Neural cell (in vitro differentiated cells): ENCODE measurements around the gene ARHGAP5. TPM values are rescaled to one million over a fixed set of nuclear protein-coding genes. Genes with fewer than 3 reads are reported as not detected.

Experiments
- H2AFZ ChIP-seq: fragments of 200-600, 300-800 bp; sonication (generic), shearing (Covaris generic); 2 replicates; pipeline ENCODE4 v1.6.0; 2014; ENCODE audit warnings: low read depth, mild to moderate bottlenecking, antibody characterized with exemption, low read length, moderate library complexity
- H3F3A ChIP-seq: fragments of 200-600 bp; shearing (Covaris generic); 2 replicates; pipeline ENCODE4 v1.6.1; 2016; ENCODE audit warnings: mild to moderate bottlenecking, moderate library complexity, mixed read lengths, antibody characterized with exemption, low read length; ENCODE audit not compliant: insufficient read depth, poor library complexity, severe bottlenecking
- H3K27ac ChIP-seq: fragments of 200-600, 300-800 bp; sonication (generic), shearing (Covaris generic); 2 replicates; pipeline ENCODE4 v1.5.1; 2014; ENCODE audit warnings: mild to moderate bottlenecking, low read length, moderate library complexity
- H3K27me3 ChIP-seq: fragments of 300-800, 200-600 bp; sonication (generic), shearing (Covaris generic); 2 replicates; pipeline ENCODE4 v1.6.0; 2014; ENCODE audit warnings: mild to moderate bottlenecking, low read depth, low read length, moderate library complexity; ENCODE audit not compliant: insufficient read depth
- H3K36me3 ChIP-seq: fragments of 300-800, 200-600 bp; sonication (generic), shearing (Covaris generic); 2 replicates; pipeline ENCODE4 v1.5.1; 2014; ENCODE audit warnings: mild to moderate bottlenecking, antibody characterized with exemption, low read length, moderate library complexity; ENCODE audit not compliant: insufficient read depth
- H3K4me2 ChIP-seq: fragments of 300-800, 200-600 bp; sonication (generic), shearing (Covaris generic); 2 replicates; pipeline ENCODE4 v1.6.0; 2014; ENCODE audit warnings: mild to moderate bottlenecking, low read length
- H3K4me3 ChIP-seq: fragments of 300-800, 200-600 bp; sonication (generic), shearing (Covaris generic); 2 replicates; pipeline ENCODE4 v1.5.1; 2014; ENCODE audit warnings: mild to moderate bottlenecking, low read length, moderate library complexity
- H3K79me2 ChIP-seq: fragments of 200-600 bp; shearing (Covaris generic); replicated peaks from 2 replicates; pipeline ENCODE4 v1.6.0; 2014; ENCODE audit warnings: mild to moderate bottlenecking, low read length, moderate library complexity; ENCODE audit not compliant: insufficient read depth
- H3K9ac ChIP-seq: fragments of 300-800, 200-600 bp; sonication (generic), shearing (Covaris generic); 2 replicates; pipeline ENCODE4 v1.6.1; 2016; ENCODE audit warnings: mild to moderate bottlenecking, low read length, mixed read lengths
- H3K9me2 ChIP-seq: fragments of 200-600 bp; shearing (Covaris generic); 2 replicates; pipeline ENCODE4 v1.6.1; 2016; ENCODE audit warnings: mild to moderate bottlenecking, low read length, mixed read lengths; ENCODE audit not compliant: insufficient read depth
- H3K9me3 ChIP-seq: fragments of 200-600, 300-800 bp; sonication (generic), shearing (Covaris generic); 2 replicates; pipeline ENCODE4 v1.6.1; 2016; ENCODE audit warnings: mild to moderate bottlenecking, mixed run types, low read length, moderate library complexity, mixed read lengths
- H4K20me1 ChIP-seq: fragments of 200-600 bp; shearing (Covaris generic); 2 replicates; pipeline ENCODE4 v1.6.1; 2016; ENCODE audit warnings: mild to moderate bottlenecking, mixed run types; ENCODE audit not compliant: insufficient read depth
- EP300 ChIP-seq: fragments of 450-650 bp; conservative IDR thresholded peaks from 2 replicates; pipeline ENCODE4 v1.6.1; 2014; ENCODE audit warnings: antibody characterized with exemption, mild to moderate bottlenecking, moderate library complexity; ENCODE audit not compliant: poor library complexity, severe bottlenecking
- EZH2 ChIP-seq: fragments of 200-600, 300-800 bp; shearing (Covaris generic), sonication (generic); IDR thresholded peaks from 2 replicates; pipeline ENCODE4 v1.6.1; 2014; ENCODE audit warnings: antibody characterized with exemption, low read length, borderline replicate concordance, mild to moderate bottlenecking; ENCODE audit not compliant: insufficient read depth, poor library complexity, severe bottlenecking
- MXI1 ChIP-seq: fragments of 450-650 bp; conservative IDR thresholded peaks from 2 replicates; pipeline ENCODE4 v1.6.1; 2014; ENCODE audit warnings: antibody characterized with exemption, mild to moderate bottlenecking; ENCODE audit not compliant: poor library complexity, severe bottlenecking
- POLR2AphosphoS5 ChIP-seq: IDR thresholded peaks from 2 replicates; pipeline ENCODE4 v1.6.1; 2012
- RAD21 ChIP-seq: fragments of 450-650 bp; conservative IDR thresholded peaks from 2 replicates; pipeline ENCODE4 v1.6.1; 2014; ENCODE audit warnings: antibody characterized with exemption, mild to moderate bottlenecking, moderate library complexity
- SMC3 ChIP-seq: fragments of 450-650 bp; conservative IDR thresholded peaks from 2 replicates; pipeline ENCODE4 v1.6.1; 2014; ENCODE audit warnings: antibody characterized with exemption, mild to moderate bottlenecking, moderate library complexity; ENCODE audit not compliant: poor library complexity
- TAF1 ChIP-seq: IDR thresholded peaks from 2 replicates; pipeline ENCODE4 v1.6.1; 2012; ENCODE audit warnings: low read depth
- polyA plus RNA-seq: library from polyadenylated mRNA; depleted of rRNA; stranded (reverse); fragments of >200 nt; gene quantifications from 2 replicates; pipeline ENCODE4 v1.2.3, GENCODE V29; 2014
- TF ChIP-seq, protein P1 (sequence below): fragments of 450-650 bp; IDR thresholded peaks from 2 replicates; pipeline ENCODE4 v1.5.1; 2014; ENCODE audit warnings: antibody characterized with exemption, mild to moderate bottlenecking, moderate library complexity; ENCODE audit not compliant: poor library complexity, severe bottlenecking
- TF ChIP-seq, protein P2 (sequence below): IDR thresholded peaks from 2 replicates; pipeline ENCODE4 v1.6.1; 2012; ENCODE audit warnings: borderline replicate concordance

Gene ARHGAP5
- polyA plus RNA-seq, 1 donor from 2014 or later: 32.2 TPM

DNA sequence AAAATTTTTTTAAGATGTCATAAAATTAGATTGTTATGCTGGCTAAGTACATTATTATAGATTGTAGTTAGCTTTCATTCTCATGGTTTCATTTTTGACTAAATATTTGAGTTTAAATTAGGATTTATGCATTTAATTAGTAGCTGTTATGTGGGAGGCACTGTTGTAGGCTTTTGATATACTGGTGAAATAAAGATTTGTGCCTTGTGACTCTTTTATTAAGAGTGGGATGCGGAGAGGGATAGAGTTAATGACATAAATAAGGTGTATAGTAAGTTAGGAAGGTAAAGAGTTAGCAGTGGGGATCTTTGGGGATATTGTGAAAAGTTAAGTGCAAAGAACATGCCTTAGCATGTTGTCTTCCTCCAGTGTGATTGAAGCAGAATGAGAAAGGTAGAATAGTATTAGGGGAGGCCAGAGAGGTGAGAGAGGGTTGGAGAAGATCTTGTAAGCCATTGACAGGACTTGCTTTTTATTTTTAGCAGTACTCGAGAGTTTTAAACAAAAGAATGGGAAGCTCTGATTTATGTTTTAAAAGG, 8.8 kb downstream of the ARHGAP5 start:
- Histone ChIP-seq H3K36me3 (no peaks in the 10 kb centered on the region), H3K4me2 (no peak overlapping the region), H3K9ac (no peak overlapping the region), H3F3A (no peaks in the 10 kb centered on the region), H3K27ac (no peak overlapping the region), H3K9me2 (no peaks in the 10 kb centered on the region), H3K4me3 (no peak overlapping the region), H2AFZ (no peak overlapping the region), H3K9me3 (no peaks in the 10 kb centered on the region), H3K27me3 (no peaks in the 10 kb centered on the region), H3K79me2 (peaks cover 86% of the 10 kb centered on the region), H4K20me1 (no peaks in the 10 kb centered on the region)
- TF ChIP-seq, protein P1, sequence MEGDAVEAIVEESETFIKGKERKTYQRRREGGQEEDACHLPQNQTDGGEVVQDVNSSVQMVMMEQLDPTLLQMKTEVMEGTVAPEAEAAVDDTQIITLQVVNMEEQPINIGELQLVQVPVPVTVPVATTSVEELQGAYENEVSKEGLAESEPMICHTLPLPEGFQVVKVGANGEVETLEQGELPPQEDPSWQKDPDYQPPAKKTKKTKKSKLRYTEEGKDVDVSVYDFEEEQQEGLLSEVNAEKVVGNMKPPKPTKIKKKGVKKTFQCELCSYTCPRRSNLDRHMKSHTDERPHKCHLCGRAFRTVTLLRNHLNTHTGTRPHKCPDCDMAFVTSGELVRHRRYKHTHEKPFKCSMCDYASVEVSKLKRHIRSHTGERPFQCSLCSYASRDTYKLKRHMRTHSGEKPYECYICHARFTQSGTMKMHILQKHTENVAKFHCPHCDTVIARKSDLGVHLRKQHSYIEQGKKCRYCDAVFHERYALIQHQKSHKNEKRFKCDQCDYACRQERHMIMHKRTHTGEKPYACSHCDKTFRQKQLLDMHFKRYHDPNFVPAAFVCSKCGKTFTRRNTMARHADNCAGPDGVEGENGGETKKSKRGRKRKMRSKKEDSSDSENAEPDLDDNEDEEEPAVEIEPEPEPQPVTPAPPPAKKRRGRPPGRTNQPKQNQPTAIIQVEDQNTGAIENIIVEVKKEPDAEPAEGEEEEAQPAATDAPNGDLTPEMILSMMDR: no peak
- no peak for TF ChIP-seq MXI1
- TF ChIP-seq SMC3: no peak

DNA sequence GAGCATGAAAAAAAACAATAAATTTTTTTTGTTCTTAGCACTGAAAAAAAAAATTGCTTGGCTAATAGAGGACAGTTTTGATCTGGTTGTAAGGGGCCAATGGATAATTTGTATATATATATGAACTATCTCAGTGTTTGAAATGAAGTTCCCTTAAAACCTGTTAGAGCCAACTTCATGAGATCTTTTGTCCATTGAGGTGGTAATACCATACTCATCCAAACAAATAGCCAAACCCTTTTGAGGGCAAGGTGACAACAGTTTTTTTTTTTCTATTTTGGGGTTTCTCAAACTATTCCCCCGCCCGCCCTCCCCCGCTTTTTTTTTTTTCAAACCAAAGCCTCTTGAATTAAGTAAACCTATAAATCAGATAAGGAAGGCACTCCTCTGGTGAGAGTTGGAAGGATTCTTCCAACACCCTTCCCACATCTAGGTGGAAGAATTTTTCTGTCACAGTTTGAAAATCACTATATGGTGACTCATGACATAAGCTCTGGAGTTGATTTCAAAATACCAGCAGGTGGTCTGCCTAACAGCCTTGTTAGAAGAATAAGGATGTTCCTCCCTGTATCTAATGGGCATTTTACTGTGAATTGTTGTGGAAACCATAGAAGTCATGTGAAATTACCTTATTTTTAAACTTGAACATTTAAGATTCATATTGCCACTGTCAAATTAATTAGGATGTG, 10.2 kb downstream of the ARHGAP5 start:
- Histone ChIP-seq H3K9me2 (no peaks in the 10 kb centered on the region), H3K27me3 (no peaks in the 10 kb centered on the region), H3K4me3 (no peak overlapping the region), H4K20me1 (no peaks in the 10 kb centered on the region), H3K4me2 (no peak overlapping the region), H3K36me3 (no peaks in the 10 kb centered on the region), H3K27ac (no peak overlapping the region), H3F3A (no peaks in the 10 kb centered on the region), H3K79me2 (peaks cover 72% of the 10 kb centered on the region), H3K9ac (no peak overlapping the region), H2AFZ (no peak overlapping the region), H3K9me3 (no peaks in the 10 kb centered on the region)
- peak; percentile 10 for TF ChIP-seq EP300
- no peak for TF ChIP-seq RAD21

DNA sequence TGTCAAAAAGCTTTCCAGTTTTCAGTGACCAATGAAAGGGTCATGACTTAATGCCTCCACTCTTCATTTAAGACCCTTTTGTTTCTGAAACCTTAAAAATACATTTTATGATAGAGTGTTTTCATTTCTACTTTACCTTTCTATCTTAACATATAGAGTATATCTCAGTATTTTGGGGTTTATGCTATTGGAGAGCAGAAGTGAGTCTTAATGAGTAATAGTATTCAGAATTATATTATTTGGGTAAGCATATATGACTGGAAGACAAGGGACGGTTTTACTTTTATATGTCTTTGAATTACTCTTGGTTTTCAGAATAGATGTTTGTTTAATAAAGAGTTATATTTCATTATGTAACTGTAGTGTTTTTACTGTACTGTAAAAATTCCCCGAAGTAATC, 10.8 kb downstream of the ARHGAP5 start:
- Histone ChIP-seq H3F3A (no peaks in the 10 kb centered on the region), H3K9me2 (no peaks in the 10 kb centered on the region), H4K20me1 (no peaks in the 10 kb centered on the region), H3K4me2 (no peak overlapping the region), H3K27me3 (no peaks in the 10 kb centered on the region), H3K79me2 (peaks cover 69% of the 10 kb centered on the region), H3K9ac (no peak overlapping the region), H3K27ac (no peak overlapping the region), H3K9me3 (no peaks in the 10 kb centered on the region), H2AFZ (no peak overlapping the region), H3K36me3 (no peaks in the 10 kb centered on the region), H3K4me3 (no peak overlapping the region)
- TF ChIP-seq POLR2AphosphoS5: no peak
- no peak for TF ChIP-seq EZH2
- TF ChIP-seq SMC3: no peak
- no peak for TF ChIP-seq EP300
- TF ChIP-seq RAD21: no peak
- TF ChIP-seq MXI1: no peak
- TF ChIP-seq TAF1: no peak
- TF ChIP-seq, protein P2, sequence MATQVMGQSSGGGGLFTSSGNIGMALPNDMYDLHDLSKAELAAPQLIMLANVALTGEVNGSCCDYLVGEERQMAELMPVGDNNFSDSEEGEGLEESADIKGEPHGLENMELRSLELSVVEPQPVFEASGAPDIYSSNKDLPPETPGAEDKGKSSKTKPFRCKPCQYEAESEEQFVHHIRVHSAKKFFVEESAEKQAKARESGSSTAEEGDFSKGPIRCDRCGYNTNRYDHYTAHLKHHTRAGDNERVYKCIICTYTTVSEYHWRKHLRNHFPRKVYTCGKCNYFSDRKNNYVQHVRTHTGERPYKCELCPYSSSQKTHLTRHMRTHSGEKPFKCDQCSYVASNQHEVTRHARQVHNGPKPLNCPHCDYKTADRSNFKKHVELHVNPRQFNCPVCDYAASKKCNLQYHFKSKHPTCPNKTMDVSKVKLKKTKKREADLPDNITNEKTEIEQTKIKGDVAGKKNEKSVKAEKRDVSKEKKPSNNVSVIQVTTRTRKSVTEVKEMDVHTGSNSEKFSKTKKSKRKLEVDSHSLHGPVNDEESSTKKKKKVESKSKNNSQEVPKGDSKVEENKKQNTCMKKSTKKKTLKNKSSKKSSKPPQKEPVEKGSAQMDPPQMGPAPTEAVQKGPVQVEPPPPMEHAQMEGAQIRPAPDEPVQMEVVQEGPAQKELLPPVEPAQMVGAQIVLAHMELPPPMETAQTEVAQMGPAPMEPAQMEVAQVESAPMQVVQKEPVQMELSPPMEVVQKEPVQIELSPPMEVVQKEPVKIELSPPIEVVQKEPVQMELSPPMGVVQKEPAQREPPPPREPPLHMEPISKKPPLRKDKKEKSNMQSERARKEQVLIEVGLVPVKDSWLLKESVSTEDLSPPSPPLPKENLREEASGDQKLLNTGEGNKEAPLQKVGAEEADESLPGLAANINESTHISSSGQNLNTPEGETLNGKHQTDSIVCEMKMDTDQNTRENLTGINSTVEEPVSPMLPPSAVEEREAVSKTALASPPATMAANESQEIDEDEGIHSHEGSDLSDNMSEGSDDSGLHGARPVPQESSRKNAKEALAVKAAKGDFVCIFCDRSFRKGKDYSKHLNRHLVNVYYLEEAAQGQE: no peak
- TF ChIP-seq, protein P1: no peak
